Activated CD8-positive, alpha-beta memory T cell treated with anti-CD3 and anti-CD28 coated beads, Interleukin-2, amount 50 U/mL, for 24 hours (primary cell): Measurements from ENCODE around the gene CXorf49.
"Not testable (repeated sequence)": the region's sequence is repeated elsewhere in the genome, so short reads cannot be mapped to it uniquely, and the experiment has no call there.

Experiments
- DNase-seq: peaks from one replicate; pipeline ENCODE4 v3.0.0-alpha.2; 2020; ENCODE audit errors: extremely low read depth

Gene CXorf49

DNA sequence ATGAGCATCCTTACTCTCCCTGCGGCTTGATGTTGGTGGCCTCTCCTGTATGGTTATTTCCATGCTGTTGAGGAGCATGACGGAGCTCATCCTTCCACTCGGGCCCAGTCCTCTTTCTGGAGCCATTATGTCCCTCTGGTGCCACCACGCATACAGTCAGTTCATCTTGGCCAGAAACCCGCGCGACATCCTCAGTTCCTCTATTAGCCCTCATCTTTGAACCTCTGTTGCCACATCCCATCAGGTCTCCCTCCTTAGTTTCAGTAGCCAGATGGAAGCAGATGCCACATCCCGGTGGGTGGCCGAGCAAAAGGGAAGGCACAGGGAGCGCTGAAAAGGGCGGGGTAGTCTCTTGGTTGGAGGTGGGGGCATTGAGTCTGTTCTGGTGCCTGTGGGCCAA is 46.1 kb downstream of the CXorf49 start:
- DNase-seq: no peak

DNA sequence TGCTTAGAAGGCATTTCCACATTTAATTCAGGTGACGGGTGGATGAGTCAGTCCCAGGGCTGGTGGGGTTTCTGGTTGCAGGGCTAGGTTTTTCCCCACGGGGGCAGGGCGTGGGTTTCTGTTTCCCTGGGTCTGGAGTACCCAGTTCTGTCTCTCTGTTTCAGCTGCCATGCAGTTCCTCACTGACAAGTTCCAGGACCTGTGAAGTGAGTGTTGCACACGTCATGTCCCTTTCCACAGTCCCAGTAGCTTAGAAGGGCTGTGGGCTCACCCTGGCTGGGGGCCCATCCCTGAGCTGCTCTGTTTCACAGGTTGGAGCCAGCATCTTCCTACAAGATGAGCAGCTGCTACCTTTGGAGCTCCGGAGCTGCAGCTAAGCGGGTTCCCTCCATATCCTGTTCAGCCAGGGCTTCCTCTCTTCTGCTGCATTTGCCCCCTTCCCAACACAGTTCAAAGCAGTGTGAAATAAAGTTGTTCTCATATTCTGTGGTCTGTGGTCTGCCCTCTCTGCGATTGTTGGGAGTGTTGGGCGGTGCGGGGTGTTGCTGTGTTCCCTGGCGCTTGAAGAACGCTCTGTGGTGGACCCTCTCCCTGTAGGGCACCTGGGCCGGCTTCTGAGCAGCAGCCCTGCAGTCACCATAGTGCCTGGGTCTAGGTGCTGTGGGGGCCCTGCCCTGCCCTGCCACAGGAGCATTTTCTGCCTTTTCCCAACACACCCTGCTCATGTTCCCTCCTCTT is 46.9 kb downstream of the CXorf49 start:
- DNase-seq: peak; percentile 10

DNA sequence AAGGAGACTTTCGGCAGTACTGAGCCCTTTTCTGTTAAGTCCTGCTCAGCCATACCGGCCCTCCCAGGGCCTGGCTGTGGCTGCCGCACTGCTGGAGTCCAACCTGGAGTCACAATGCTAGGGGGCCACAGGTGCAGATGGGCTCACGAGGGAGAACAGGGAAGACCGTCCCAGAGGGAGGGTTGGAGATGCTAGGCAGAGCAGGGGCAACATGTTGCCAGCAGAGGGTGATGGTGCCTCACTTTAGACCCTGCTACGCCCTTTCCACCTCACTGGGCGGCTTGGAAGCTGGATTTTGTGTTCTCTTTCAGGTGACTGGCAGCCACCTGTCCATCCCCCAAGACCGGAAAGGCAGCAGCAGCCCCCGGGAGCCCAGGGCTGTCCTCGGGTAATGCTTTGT is 48.1 kb downstream of the CXorf49 start:
- not testable (repeated sequence) for DNase-seq

DNA sequence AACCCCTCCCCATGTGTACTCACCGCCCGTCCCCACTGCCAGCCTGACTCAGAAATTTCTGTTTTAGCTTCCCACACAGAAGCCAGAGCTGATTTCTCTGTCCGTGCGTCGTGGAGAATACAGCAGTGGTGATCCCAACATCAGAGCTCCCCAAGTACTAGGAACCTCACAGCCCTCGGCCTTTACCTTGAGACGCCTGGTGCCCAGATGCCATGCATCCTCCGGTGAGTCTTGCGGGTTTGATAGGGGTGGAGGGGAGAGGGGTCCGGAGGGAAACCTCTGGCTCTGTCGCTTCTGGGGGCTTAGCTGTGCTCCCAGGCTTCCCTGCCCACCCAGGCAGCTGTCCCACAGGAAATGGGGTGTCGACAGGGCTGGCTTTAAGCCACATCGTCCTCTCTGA is 48.6 kb downstream of the CXorf49 start:
- DNase-seq: no peak

DNA sequence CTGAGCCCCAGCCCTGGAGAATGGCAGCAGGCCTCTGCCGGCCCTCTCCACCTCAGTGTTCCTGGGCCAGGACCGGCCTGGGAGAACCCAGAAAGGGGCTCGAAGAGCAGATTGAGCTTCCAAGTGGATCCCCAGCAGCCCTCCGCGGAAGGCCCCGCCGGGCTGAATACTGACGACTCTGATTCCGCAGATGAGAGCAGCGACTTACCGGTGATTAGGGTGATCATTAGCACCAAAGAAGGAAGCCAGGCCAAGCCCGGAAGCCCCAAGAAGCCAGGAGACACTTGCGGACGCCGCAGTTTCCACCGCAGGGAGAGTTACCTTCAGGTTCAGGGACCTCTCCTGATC is 49.9 kb downstream of the CXorf49 start:
- no peak for DNase-seq

DNA sequence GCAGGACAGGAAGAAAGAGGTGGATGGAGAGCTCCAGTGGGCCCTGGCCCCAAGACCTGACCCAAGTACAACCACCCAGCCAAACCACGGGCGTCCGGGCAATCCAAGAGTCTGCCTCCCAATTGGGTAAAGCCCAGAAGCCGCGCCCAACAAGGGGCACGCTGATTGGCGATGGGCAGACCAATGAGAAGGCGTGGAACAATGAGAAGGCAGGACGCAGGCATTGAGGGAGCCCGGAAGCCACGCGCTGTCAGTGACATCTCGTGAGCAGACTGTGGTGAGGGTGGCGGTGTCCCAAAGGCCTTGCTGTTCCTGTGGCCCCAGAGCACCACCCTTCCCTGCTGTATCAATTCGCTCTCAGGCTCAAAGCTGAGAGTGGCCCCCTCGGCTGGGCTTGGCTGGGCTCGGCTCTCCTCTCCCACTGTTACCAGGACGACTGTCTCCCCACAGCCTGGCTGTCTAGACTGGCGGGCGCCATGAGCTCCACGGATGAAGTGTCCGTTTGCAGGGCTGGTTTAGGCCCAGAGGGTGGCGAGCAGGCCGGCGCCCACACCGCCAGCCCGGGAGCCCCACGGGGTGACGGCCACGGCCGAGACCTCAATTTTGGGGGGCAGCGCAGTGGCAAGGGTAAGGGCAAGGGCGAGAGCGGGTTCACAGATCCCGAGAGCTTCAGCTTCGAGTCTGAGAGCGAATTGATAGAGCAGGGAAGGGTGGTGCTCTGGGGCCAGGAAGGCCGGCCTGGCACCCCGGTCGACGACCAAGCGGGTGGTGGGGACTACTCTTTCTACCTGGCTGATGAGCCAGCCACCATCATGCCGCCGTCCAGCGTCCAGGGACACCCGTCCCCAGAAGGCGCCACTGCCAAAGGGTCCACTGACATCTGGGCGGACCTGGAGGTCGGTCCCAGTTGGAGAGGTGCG is 50.5 kb downstream of the CXorf49 start, which contains the start of gene LOC101059915:
Gene LOC101059915, plus strand, starts transcription at position 219 of the 920 bp plus-strand sequence.
- no peak for DNase-seq

DNA sequence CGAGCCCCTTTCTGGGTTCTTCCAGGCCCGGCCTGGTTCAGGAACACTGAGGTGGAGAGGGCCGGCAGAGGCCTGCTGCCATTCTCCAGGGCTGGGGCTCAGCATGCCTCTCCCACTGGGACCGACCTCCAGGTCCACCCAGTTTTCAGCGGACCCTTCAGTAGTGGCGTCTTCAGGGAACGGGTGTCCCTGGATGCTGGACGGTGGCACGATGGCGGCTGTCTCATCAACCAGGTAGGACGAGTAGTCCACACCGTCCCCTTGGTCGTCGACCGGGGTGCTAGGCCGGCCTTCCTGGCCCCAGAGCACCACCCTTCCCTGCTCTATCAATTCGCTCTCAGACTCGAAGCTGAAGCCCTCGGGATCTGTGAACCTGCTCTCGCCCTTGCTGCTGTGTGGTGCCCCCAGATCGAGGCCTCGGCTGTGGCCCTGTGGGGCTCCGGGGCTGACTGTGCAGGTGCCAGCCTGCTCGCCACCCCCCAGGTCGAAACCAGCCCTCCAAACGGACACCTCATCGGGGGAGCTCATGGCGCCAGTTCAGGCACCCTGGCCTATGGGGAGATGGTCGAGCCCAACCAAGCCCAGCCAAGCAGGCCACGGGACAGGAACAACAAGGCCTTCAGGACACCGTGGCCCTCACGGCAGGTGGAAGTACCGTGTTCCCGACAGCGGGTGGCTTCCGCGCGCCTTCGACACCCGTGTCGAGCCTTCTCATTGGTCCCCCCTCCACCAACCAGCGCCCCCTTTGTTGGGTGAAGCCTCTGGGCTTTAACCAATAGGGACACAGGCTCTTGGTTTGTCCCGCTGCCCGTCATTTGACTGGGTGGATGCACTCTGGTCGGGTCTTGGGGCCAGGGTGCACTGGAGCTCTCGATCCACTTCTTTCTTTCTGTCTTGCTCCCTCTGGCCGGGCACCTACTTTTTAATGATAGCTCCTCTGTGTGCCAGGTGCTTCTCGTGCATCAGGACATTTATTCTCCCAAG is 51.6 kb downstream of the CXorf49 start:
- DNase-seq: no peak

DNA sequence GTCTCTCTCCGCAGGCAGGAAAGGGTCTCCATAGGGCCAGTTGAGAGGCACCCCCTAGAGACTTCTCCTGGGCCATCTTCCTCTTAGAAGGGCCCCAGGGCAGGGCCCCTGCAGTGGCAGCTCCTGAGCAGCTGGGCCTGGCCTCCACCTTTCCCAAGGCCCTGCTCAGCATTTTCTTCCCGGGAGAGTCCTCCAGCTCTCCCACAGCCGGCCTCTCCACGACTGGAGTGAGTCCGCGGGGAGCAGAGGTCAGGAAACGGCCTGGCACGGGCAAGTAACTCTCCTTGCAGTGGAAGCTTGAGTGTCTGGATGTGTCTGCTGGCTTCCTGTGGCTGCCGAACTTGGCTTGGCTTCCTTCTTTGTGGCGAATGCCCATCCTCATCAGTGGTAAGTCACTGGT is 52.3 kb downstream of the CXorf49 start:
- DNase-seq: no peak

DNA sequence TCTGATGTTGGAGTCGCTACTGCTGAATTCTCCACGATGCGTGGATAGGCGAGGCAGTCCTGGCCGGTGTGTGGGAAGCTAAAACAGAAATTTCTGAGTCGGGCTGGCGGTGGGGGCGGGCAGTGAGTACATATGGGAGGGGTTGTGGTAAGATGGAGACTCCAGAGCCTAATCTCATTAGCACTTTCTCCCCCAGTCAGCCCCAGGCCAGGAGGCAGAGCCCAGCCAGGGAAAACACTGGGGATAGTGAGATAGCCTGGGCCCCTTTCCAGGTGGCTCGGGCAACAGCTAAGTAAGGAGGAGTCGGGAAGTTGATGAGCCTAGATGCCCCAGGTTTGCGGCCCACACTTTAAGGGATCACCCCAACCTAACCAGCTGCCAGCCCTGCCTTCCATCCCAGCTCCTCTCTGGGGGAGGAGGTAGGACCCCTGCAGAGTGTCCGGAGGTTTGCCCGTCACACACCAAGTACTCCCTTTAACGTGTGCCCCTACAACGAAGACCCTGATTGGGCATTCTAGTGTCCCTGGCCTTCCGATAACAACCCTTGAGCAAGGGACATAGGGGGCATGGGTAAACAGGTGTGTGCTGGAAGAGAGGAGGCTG is 53.1 kb downstream of the CXorf49 start:
- DNase-seq: no peak
